HG03520 (cell line): ENCODE results near the gene NR6A1.

ENCODE experiments used
- ATAC-seq: cut with Tn5 transposase; IDR thresholded peaks from one replicate; pipeline ENCODE4 v1.9.1; 2021; ENCODE audit warnings: mild to moderate bottlenecking, moderate library complexity; ENCODE audit not compliant: unreplicated experiment

The NR6A1 gene

DNA sequence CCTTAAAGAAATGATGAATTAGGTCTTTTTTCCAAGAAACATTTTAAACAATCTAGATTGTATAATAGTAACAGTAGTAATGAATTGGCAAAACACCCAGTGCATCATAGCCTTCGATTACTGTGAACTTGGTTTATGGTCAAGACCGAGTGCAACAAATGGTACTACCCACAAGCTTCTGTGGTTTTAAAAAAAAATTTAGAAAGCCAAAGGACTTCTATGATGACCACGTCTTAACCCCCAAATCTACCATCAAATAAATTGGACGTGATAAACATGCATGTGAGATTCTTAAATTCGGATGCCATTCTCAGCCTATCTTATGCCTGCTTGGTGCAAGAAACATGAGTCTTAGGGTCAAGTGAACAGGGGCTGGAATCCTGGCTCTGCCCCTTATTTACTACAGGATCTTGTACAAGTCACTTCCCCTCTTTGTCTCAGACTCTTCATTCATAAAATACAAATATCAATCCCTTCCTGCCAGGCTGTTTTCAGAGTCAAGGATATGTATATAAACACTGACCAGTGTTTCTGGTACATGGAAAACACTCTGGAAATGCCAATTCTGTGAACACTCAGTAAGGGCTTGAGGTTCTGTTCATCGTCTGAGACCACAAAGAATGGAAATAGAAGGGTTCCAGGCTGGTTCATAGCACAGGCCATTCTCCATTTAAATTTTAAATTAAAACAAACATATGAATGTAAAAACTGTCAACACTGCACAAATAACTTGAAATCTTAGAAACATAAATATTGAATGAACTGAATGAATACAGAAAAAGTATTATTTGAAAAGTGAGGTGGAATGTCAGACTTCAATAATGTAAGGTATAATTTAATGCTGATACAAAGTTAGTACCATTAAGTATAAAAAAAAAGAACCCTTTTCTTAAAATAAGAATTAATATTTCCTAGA lies 107.8 kb downstream of the NR6A1 start:
- ATAC-seq: no peak

GRCh38 chr9:124662561-124662960 lies 108.5 kb downstream of the NR6A1 start:
- no peak for ATAC-seq

GRCh38 chr9:124661271-124661670 lies 109.8 kb downstream of the NR6A1 start:
- no peak for ATAC-seq

DNA sequence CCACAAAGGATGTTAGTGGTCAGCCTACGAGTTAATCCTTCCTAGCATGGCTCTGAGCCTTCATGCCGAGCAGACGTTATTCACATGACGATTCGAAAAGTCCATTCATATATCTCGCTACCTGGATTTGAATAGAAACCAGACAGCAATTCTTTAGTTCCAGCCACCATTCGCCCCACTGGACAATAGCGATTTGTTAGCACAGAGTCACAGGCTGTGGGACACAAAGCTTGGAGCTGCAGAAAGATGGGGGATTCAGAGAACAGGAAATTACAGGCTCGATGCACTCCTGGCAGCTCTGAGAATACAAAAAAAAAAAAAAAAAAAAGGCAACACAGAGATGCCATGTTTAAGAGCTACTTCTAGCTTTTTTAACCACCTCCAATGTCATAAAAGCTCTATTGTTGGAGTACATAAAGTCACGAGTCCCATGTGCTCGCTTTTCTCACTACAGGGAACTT lies 110.7 kb downstream of the NR6A1 start:
- no peak for ATAC-seq

GRCh38 chr9:124659099-124659659 lies 111.9 kb downstream of the NR6A1 start:
- no peak for ATAC-seq

DNA sequence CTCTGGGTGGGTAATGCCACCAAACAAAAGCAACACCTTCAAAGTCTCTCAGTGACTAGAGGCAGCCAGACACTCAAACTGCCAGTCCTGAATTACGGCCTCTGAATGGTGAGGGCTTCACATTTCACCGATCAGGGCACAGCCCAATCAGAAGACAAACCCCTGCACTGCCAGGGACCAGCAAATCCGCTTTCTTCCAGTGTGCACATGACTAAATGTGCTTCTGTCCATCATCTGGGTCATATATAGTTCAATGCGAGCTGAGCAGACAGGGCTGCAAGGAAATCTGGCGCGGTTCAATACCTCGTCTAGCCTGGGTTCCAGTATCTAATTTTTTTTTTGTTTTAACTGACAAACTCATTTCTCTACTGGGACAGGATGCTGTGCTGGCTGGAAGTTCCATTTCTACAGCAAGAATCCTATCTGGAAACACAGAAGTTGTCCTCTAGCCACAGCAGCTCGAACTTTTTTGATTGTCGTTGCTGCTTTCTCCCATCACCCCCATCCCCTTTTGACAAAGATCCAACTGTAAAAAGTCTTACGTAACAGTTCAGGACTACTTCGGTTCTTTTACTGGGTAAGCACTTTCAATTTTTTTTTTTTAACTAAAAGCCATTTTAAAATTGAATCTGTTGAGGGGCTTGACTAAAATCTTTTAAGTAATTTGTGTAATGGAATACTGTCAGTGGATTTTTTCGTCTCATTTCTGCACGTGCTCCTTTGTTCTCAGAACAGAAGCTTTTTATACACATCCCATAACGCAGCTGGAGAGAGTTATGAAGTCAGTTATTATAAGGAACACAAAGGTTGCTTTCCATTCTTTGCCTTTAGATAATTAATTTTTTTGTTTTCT lies 112.7 kb downstream of the NR6A1 start:
- peak; percentile 72 for ATAC-seq

DNA sequence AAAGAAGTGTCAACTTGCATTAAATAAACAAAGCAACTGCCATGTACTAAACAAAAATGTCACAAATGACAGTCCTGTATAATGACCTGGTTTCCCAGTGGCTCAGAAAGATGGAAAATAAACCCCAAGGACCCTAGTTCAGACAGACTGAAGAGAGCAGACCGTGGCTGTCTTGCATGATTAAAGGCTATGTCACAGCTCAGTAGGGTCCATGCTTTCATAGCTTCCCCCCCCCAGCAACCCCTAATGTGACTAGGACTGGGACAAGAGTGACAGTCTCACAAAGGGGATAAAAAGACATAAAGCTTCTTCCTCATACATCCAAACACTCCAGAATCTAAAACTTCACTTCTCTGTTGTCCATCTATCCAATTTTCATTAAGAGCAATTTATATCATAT lies 113.6 kb downstream of the NR6A1 start:
- no peak for ATAC-seq

DNA sequence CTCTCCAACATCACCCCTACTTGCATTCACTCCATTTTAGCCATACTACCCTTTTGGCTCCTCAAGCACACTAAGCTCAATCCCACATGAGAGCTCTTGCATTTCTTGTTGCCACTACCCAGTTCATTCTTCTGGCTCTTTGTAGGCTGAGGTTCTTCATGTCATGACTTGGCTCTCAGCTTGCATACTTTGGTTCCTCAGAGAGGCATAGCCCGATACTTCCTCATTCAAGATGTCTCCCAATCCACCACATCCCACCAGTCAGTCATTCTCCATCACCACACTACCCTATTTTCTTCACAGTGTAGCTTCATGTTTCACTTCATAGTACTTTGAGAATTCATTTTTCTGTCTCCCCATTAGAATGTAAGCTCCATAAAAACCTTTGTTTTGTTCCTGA lies 116.7 kb downstream of the NR6A1 start:
- ATAC-seq: no peak

- ATAC-seq: no peak
Observed at GRCh38 chr9:124652615-124653393, 118.3 kb downstream of the NR6A1 start.

DNA sequence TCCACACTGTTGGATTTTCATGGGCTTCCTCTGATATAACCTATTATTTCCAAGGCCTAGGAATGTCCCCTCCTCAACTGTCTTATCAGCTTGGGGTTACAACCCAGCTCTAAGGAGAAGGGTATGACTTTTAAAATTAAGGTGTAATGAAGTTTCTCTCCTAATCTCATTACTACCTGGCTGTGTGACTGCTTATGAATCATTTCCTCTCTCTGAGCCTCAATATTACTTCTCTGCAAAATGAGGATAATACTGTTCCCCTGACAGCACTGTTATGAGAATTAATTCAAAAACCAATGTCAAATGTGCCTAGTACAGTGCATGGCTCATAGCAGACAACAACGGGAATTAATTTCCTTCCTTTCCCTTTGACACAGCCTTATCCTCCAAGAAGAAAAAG lies 118.9 kb downstream of the NR6A1 start:
- no peak for ATAC-seq

DNA sequence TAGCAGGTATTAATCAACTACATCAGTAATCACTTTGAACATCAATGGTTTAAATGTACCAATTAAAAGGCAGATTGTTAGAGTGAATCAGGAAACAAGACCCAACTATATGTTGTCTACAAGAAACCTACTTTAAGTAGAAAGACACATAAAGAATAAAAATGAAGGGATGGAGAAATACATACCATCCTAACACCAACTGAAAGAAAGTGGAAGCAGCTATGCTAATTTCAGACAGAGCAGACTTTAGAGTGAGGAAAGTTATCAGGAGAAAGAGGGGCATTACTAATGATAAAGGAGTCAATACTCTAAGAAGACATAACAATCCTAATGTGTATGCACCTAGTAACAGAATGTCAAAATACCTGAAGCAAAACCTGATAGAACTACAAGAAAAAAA lies 125.8 kb downstream of the NR6A1 start:
- ATAC-seq: no peak

DNA sequence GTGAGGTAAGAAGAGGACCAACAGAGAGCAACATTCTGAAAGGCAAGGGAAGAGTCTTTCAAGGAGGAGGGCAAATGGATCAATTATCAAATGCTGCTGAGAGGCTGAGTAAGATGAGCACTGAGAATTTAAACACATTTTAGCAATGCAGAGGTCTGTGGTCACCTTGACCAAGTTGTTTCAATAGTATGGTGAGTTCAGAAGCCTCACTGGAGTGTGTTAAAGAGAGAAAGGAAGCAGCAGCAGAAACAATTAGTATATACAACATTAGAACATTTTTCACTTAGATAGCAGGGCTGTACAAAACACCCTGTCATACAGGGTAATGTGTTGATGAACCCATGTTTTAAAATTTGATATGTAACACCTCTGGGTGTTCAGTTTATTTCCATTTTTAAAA lies 131.5 kb downstream of the NR6A1 start:
- no peak for ATAC-seq

GRCh38 chr9:124635285-124635684 lies 135.8 kb downstream of the NR6A1 start:
- ATAC-seq: no peak

DNA sequence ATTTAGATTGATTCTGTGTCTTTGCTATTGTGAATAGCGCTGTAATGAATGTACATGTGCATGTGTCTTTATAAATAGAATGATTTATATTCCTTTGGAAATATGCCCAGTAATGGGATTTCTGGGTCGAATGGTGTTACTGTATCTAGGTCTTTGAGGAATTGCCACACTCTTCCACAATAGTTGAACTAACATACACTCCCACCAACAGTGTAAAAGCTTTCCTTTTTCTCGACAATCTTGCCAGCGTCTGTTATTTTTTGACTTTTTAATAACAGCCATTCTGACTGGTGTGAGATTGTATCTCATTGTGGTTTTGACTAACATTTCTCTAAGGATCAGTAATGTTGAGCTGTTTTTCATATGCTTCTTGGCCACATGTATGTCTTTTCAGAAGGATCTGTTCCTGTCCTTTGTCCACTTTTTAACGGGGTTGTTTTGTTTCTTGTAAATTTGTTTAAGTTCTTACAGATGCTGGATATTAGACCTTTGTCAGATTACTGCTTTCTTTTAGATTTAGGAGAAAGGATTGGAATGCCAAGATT lies 139.0 kb downstream of the NR6A1 start:
- ATAC-seq: no peak

GRCh38 chr9:124631326-124631725 lies 139.8 kb downstream of the NR6A1 start:
- no peak for ATAC-seq

- no peak for ATAC-seq
Observed at GRCh38 chr9:124629600-124629999, 141.5 kb downstream of the NR6A1 start.

DNA sequence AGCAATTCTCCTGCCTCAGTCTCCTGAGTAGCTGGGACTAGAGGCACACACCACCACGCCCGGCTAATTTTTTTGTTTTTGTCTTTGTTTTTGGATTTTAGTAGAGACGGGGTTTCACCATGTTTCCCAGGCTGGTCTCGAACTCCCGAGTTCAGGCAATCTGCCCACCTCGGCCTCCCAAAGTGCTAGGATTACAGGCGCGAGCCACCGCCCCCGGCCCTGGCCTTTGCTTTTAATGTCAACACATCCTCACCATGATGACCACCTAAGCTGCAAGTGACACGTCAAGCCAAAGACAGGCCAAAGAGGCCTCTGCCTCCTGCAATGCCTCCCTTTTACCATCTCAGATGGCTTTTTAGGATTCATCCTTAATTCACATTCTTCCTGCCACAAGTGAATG lies 142.4 kb downstream of the NR6A1 start:
- ATAC-seq: no peak

GRCh38 chr9:124626276-124626675 lies 144.8 kb downstream of the NR6A1 start:
- ATAC-seq: no peak

- no peak for ATAC-seq
Observed at GRCh38 chr9:124625087-124625486, 146.0 kb downstream of the NR6A1 start.

GRCh38 chr9:124624735-124624992 lies 146.4 kb downstream of the NR6A1 start:
- no peak for ATAC-seq
